HepG2 (cell line): ENCODE measurements around the gene NT5C3B. TPM values are rescaled to one million over a fixed set of nuclear protein-coding genes. Genes with fewer than 3 reads are reported as not detected.

ENCODE experiments used
- FOXC1 ChIP-seq: sonication (generic); formaldehyde crosslinking; IDR thresholded peaks from 2 replicates; pipeline ENCODE4 v1.8.0; 2022; ENCODE audit warnings: mild to moderate bottlenecking, missing genetic modification reagents, borderline replicate concordance
- HMG20B ChIP-seq: conservative IDR thresholded peaks from 2 replicates; pipeline ENCODE4 v1.6.1; 2016; ENCODE audit warnings: missing genetic modification reagents, missing compliant biosample characterization
- IRF2 ChIP-seq: IDR thresholded peaks from 2 replicates; pipeline ENCODE4 v1.6.1; 2018; ENCODE audit warnings: missing genetic modification reagents, missing compliant biosample characterization
- NFYB ChIP-seq: sonication (generic); formaldehyde crosslinking; IDR thresholded peaks from 2 replicates; pipeline ENCODE4 v1.4.0; 2020; ENCODE audit warnings: missing genetic modification reagents
- RFXAP ChIP-seq: sonication (generic); formaldehyde crosslinking; IDR thresholded peaks from 2 replicates; pipeline ENCODE4 v1.4.0; 2020; ENCODE audit warnings: missing genetic modification reagents, borderline replicate concordance
- SIN3A ChIP-seq: IDR thresholded peaks from 2 replicates; pipeline ENCODE4 v1.6.1; 2011; ENCODE audit warnings: low read depth, mild to moderate bottlenecking, control low read depth, low read length, borderline replicate concordance
- ZFY ChIP-seq: sonication (generic); formaldehyde crosslinking; IDR thresholded peaks from 2 replicates; pipeline ENCODE4 v1.4.0; 2020; ENCODE audit warnings: missing genetic modification reagents
- ZNF232 ChIP-seq: sonication (generic); formaldehyde crosslinking; IDR thresholded peaks from 2 replicates; pipeline ENCODE4 v1.4.0; 2020; ENCODE audit warnings: missing genetic modification reagents, borderline replicate concordance
- ZNF282 ChIP-seq: fragments of 450-650 bp; IDR thresholded peaks from 2 replicates; pipeline ENCODE4 v1.6.1; 2018; ENCODE audit not compliant: partially characterized antibody
- ZNF30 ChIP-seq: sonication (generic); formaldehyde crosslinking; IDR thresholded peaks from 2 replicates; pipeline ENCODE4 v1.5.0; 2020; ENCODE audit warnings: mild to moderate bottlenecking, missing genetic modification reagents
- ZNF878 ChIP-seq: sonication (generic); formaldehyde crosslinking; IDR thresholded peaks from 2 replicates; pipeline ENCODE4 v1.8.1; 2023; ENCODE audit warnings: mild to moderate bottlenecking, missing genetic modification reagents, moderate library complexity
- polyA plus RNA-seq, 8 experiments: library from polyadenylated mRNA; depleted of rRNA in 3 of 8; stranded (reverse) in 7 of 8; unstranded in 1 of 8; fragments of >200 nt; fragmentation: Illumina TruSeq in 4 of 8; extraction: Trizol in 4 of 8; gene quantifications; 2 replicates each; pipeline versions ENCODE4 v1.2.1 to v1.2.3, GENCODE V29; 2011 to 2016; ENCODE audit warnings: low read depth in 4 of 8, missing spikeins in 1 of 8, mixed read lengths in 1 of 8; ENCODE audit not compliant: insufficient read depth in 1 of 8
- total RNA-seq, 5 experiments: library from RNA; depleted of rRNA; stranded (reverse); fragments of >200 nt; fragmentation: Illumina TruSeq; extraction: Trizol; gene quantifications; 2 replicates each; pipeline ENCODE4 v1.2.3, GENCODE V29; 2016; ENCODE audit warnings: low read depth in 1 of 5
- TF ChIP-seq, protein P1 (sequence below): sonication (generic); formaldehyde crosslinking; IDR thresholded peaks from 2 replicates; pipeline ENCODE4 v1.4.0; 2020; ENCODE audit warnings: missing genetic modification reagents
- TF ChIP-seq, protein P2 (sequence below): sonication (generic); formaldehyde crosslinking; IDR thresholded peaks from 2 replicates; pipeline ENCODE4 v1.4.0; 2020; ENCODE audit warnings: missing genetic modification reagents
- TF ChIP-seq, protein P3 (sequence below): sonication (generic); formaldehyde crosslinking; IDR thresholded peaks from 2 replicates; pipeline ENCODE4 v1.4.0; 2020; ENCODE audit warnings: missing genetic modification reagents; ENCODE audit errors: not compliant biosample characterization
- TF ChIP-seq, protein P4 (sequence below): sonication (generic); formaldehyde crosslinking; IDR thresholded peaks from 2 replicates; pipeline ENCODE4 v1.8.1; 2022; ENCODE audit warnings: low read depth, mild to moderate bottlenecking, missing genetic modification reagents

Gene NT5C3B
- total and polyA plus RNA-seq, 2 of the 13 experiments (the other 11 are each of a cell fraction or from before 2014, with no cell fraction given): 104 to 126 TPM

- TF ChIP-seq, protein P1, sequence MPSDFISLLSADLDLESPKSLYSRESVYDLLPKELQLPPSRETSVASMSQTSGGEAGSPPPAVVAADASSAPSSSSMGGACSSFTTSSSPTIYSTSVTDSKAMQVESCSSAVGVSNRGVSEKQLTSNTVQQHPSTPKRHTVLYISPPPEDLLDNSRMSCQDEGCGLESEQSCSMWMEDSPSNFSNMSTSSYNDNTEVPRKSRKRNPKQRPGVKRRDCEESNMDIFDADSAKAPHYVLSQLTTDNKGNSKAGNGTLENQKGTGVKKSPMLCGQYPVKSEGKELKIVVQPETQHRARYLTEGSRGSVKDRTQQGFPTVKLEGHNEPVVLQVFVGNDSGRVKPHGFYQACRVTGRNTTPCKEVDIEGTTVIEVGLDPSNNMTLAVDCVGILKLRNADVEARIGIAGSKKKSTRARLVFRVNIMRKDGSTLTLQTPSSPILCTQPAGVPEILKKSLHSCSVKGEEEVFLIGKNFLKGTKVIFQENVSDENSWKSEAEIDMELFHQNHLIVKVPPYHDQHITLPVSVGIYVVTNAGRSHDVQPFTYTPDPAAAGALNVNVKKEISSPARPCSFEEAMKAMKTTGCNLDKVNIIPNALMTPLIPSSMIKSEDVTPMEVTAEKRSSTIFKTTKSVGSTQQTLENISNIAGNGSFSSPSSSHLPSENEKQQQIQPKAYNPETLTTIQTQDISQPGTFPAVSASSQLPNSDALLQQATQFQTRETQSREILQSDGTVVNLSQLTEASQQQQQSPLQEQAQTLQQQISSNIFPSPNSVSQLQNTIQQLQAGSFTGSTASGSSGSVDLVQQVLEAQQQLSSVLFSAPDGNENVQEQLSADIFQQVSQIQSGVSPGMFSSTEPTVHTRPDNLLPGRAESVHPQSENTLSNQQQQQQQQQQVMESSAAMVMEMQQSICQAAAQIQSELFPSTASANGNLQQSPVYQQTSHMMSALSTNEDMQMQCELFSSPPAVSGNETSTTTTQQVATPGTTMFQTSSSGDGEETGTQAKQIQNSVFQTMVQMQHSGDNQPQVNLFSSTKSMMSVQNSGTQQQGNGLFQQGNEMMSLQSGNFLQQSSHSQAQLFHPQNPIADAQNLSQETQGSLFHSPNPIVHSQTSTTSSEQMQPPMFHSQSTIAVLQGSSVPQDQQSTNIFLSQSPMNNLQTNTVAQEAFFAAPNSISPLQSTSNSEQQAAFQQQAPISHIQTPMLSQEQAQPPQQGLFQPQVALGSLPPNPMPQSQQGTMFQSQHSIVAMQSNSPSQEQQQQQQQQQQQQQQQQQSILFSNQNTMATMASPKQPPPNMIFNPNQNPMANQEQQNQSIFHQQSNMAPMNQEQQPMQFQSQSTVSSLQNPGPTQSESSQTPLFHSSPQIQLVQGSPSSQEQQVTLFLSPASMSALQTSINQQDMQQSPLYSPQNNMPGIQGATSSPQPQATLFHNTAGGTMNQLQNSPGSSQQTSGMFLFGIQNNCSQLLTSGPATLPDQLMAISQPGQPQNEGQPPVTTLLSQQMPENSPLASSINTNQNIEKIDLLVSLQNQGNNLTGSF: no peak
- TF ChIP-seq FOXC1 (CRISPR knock-in tag): peak; percentile 44
- peak; percentile 18; the same call in 1 of the 2 replicates for TF ChIP-seq IRF2 (CRISPR knock-in tag)
- TF ChIP-seq NFYB (CRISPR knock-in tag): 0 out of 2 replicates have a peak, but pooled peaks have one; percentile 8
- TF ChIP-seq ZNF878 (CRISPR knock-in tag): 0 out of 2 replicates have a peak, but pooled peaks have one; percentile 8
- peak; percentile 55; the same call in 1 of the 2 replicates for TF ChIP-seq RFXAP
- TF ChIP-seq ZNF282: no peak
- peak; percentile 67 for TF ChIP-seq ZFY
- peak; percentile 60; the same call in 1 of the 2 replicates for TF ChIP-seq ZNF232 (CRISPR knock-in tag)
- 0 out of 2 replicates have a peak, but pooled peaks have one; percentile 8 for TF ChIP-seq ZNF30 (CRISPR knock-in tag)
- TF ChIP-seq, protein P2, sequence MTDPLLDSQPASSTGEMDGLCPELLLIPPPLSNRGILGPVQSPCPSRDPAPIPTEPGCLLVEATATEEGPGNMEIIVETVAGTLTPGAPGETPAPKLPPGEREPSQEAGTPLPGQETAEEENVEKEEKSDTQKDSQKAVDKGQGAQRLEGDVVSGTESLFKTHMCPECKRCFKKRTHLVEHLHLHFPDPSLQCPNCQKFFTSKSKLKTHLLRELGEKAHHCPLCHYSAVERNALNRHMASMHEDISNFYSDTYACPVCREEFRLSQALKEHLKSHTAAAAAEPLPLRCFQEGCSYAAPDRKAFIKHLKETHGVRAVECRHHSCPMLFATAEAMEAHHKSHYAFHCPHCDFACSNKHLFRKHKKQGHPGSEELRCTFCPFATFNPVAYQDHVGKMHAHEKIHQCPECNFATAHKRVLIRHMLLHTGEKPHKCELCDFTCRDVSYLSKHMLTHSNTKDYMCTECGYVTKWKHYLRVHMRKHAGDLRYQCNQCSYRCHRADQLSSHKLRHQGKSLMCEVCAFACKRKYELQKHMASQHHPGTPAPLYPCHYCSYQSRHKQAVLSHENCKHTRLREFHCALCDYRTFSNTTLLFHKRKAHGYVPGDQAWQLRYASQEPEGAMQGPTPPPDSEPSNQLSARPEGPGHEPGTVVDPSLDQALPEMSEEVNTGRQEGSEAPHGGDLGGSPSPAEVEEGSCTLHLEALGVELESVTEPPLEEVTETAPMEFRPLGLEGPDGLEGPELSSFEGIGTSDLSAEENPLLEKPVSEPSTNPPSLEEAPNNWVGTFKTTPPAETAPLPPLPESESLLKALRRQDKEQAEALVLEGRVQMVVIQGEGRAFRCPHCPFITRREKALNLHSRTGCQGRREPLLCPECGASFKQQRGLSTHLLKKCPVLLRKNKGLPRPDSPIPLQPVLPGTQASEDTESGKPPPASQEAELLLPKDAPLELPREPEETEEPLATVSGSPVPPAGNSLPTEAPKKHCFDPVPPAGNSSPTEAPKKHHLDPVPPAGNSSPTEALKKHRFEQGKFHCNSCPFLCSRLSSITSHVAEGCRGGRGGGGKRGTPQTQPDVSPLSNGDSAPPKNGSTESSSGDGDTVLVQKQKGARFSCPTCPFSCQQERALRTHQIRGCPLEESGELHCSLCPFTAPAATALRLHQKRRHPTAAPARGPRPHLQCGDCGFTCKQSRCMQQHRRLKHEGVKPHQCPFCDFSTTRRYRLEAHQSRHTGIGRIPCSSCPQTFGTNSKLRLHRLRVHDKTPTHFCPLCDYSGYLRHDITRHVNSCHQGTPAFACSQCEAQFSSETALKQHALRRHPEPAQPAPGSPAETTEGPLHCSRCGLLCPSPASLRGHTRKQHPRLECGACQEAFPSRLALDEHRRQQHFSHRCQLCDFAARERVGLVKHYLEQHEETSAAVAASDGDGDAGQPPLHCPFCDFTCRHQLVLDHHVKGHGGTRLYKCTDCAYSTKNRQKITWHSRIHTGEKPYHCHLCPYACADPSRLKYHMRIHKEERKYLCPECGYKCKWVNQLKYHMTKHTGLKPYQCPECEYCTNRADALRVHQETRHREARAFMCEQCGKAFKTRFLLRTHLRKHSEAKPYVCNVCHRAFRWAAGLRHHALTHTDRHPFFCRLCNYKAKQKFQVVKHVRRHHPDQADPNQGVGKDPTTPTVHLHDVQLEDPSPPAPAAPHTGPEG (CRISPR knock-in tag): peak; percentile 53; the same call in 1 of the 2 replicates
- TF ChIP-seq, protein P3, sequence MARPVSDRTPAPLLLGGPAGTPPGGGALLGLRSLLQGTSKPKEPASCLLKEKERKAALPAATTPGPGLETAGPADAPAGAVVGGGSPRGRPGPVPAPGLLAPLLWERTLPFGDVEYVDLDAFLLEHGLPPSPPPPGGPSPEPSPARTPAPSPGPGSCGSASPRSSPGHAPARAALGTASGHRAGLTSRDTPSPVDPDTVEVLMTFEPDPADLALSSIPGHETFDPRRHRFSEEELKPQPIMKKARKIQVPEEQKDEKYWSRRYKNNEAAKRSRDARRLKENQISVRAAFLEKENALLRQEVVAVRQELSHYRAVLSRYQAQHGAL: peak; percentile 68
- 0 out of 2 replicates have a peak, but pooled peaks have one; percentile 12 for TF ChIP-seq HMG20B (CRISPR knock-in tag)
- TF ChIP-seq SIN3A: peak; percentile 43; the same call in 1 of the 2 replicates
- TF ChIP-seq, protein P4, sequence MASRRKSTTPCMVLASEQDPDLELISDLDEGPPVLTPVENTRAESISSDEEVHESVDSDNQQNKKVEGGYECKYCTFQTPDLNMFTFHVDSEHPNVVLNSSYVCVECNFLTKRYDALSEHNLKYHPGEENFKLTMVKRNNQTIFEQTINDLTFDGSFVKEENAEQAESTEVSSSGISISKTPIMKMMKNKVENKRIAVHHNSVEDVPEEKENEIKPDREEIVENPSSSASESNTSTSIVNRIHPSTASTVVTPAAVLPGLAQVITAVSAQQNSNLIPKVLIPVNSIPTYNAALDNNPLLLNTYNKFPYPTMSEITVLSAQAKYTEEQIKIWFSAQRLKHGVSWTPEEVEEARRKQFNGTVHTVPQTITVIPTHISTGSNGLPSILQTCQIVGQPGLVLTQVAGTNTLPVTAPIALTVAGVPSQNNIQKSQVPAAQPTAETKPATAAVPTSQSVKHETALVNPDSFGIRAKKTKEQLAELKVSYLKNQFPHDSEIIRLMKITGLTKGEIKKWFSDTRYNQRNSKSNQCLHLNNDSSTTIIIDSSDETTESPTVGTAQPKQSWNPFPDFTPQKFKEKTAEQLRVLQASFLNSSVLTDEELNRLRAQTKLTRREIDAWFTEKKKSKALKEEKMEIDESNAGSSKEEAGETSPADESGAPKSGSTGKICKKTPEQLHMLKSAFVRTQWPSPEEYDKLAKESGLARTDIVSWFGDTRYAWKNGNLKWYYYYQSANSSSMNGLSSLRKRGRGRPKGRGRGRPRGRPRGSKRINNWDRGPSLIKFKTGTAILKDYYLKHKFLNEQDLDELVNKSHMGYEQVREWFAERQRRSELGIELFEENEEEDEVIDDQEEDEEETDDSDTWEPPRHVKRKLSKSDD (CRISPR knock-in tag): 0 out of 2 replicates have a peak, but pooled peaks have one; percentile 7
Measured at GRCh38 chr17:41813699-41814124, 22.3 kb downstream of the NT5C3B start (continued).
